H1 (cell line): ENCODE results near the gene PGBD5. TPM values are rescaled to one million over a fixed set of nuclear protein-coding genes. Genes with fewer than 3 reads are reported as not detected.

ENCODE experiments used
- CTCF ChIA-PET: fragments of 300-600 bp; sonication (Branson Sonifier 250); formaldehyde crosslinking; loops from one replicate; lab custom pipeline; 2021; ENCODE audit not compliant: partially characterized antibody; lab: Charles Lee
- POLR2A ChIA-PET: fragments of 300-600 bp; sonication (Branson Sonifier 250); formaldehyde crosslinking; loops from one replicate; lab custom pipeline; 2021; ENCODE audit warnings: inconsistent platforms; ENCODE audit not compliant: partially characterized antibody; lab: Charles Lee
- DNase-seq, 2 experiments: peaks; one replicate each; pipeline versions ENCODE4 v3.0.0 to v3.0.0-alpha.2; 2010 to 2022; ENCODE audit warnings: low spot score in 2 of 2, low read depth in 1 of 2, mixed read lengths in 1 of 2
- FAIRE-seq: peaks from 2 replicates; lab custom pipeline; 2011; peaks lifted over from hg19 to GRCh38; lab: Jason Lieb, UNC
- H2AFZ ChIP-seq: 2 replicates; pipeline ENCODE4 v1.8.1; 2012; ENCODE audit warnings: low read length, inconsistent platforms
- H2AK5ac ChIP-seq: 2 replicates; pipeline ENCODE4 v1.6.1; 2013; ENCODE audit warnings: low read depth, low read length
- H2BK120ac ChIP-seq: replicated peaks from 2 replicates; pipeline ENCODE3; 2013; ENCODE audit warnings: low read depth, low read length, inconsistent platforms
- H2BK12ac ChIP-seq: 2 replicates; pipeline ENCODE4 v1.6.1; 2013; ENCODE audit warnings: low read depth, low read length
- H2BK15ac ChIP-seq: 2 replicates; pipeline ENCODE4 v1.6.1; 2013; ENCODE audit warnings: low read length
- H2BK20ac ChIP-seq: 2 replicates; pipeline ENCODE4 v1.6.1; 2013; ENCODE audit warnings: low read length
- H2BK5ac ChIP-seq: 2 replicates; pipeline ENCODE4 v1.6.1; 2013; ENCODE audit warnings: low read depth, low read length
- H3K14ac ChIP-seq: 2 replicates; pipeline ENCODE4 v1.6.1; 2013; ENCODE audit warnings: inconsistent platforms; ENCODE audit not compliant: insufficient read length
- H3K18ac ChIP-seq: 2 replicates; pipeline ENCODE4 v1.6.1; 2013; ENCODE audit warnings: low read length; ENCODE audit errors: extremely low read depth
- H3K23ac ChIP-seq: 2 replicates; pipeline ENCODE4 v1.6.1; 2013; ENCODE audit warnings: inconsistent platforms; ENCODE audit not compliant: insufficient read length
- H3K23me2 ChIP-seq: 2 replicates; pipeline ENCODE4 v1.6.1; 2013; ENCODE audit warnings: low read depth, low read length
- H3K27ac ChIP-seq: 2 replicates; pipeline ENCODE4 v1.6.1; 2011; ENCODE audit warnings: low read depth, low read length, inconsistent platforms
- H3K27me3 ChIP-seq, 4 experiments: replicated peaks in 1 of 4; 1 replicate in 1 of 4; 2 replicates in 3 of 4; pipeline versions ENCODE4 v1.6.1 to v1.8.1; 2011 to 2013; ENCODE audit warnings: low read length in 3 of 4, mild to moderate bottlenecking in 3 of 4, inconsistent platforms in 2 of 4, mixed read lengths in 2 of 4, moderate library complexity in 1 of 4; ENCODE audit not compliant: control insufficient read depth in 3 of 4, insufficient read depth in 3 of 4; ENCODE audit errors: extremely low read depth in 1 of 4
- H3K36me3 ChIP-seq, 4 experiments: 2 replicates each; pipeline versions ENCODE4 v1.6.1 to v1.8.1; 2011 to 2013; ENCODE audit warnings: mild to moderate bottlenecking in 4 of 4, low read length in 3 of 4, moderate library complexity in 2 of 4, control low read depth in 1 of 4, inconsistent platforms in 1 of 4; ENCODE audit not compliant: insufficient read depth in 4 of 4, control insufficient read depth in 2 of 4
- H3K4ac ChIP-seq: replicated peaks from 2 replicates; pipeline ENCODE3; 2013; ENCODE audit warnings: low read length, low read depth, mixed read lengths, inconsistent platforms; ENCODE audit not compliant: insufficient read length
- H3K4me1 ChIP-seq, 4 experiments: replicated peaks in 1 of 4; 1 replicate in 1 of 4; 2 replicates in 3 of 4; pipeline versions ENCODE4 v1.6.1 to v1.8.1; 2011 to 2013; ENCODE audit warnings: low read length in 3 of 4, inconsistent platforms in 2 of 4, mixed read lengths in 1 of 4; ENCODE audit not compliant: insufficient read depth in 4 of 4, control insufficient read depth in 3 of 4
- H3K4me2 ChIP-seq, 2 experiments: 2 replicates each; pipeline versions ENCODE4 v1.6.1 to v1.8.1; 2011 to 2013; ENCODE audit warnings: low read depth in 2 of 2, low read length in 2 of 2, control low read depth in 1 of 2, inconsistent platforms in 1 of 2, mild to moderate bottlenecking in 1 of 2; ENCODE audit not compliant: insufficient read depth in 1 of 2
- H3K4me3 ChIP-seq, 4 experiments: fragments of 200-600, 300-600 bp in 1 of 4; sonication (generic), shearing (Covaris generic), sonication (Bioruptor Twin) in 1 of 4; 2 replicates each; pipeline versions ENCODE4 v1.5.1 to v1.8.1; 2011 to 2016; ENCODE audit warnings: low read length in 4 of 4, low read depth in 3 of 4, control low read depth in 2 of 4, inconsistent platforms in 2 of 4, mild to moderate bottlenecking in 2 of 4, mixed read lengths in 1 of 4, moderate library complexity in 1 of 4; ENCODE audit not compliant: insufficient read depth in 2 of 4; ENCODE audit errors: extremely low read depth in 1 of 4
- H3K56ac ChIP-seq: replicated peaks from 2 replicates; pipeline ENCODE3; 2013; ENCODE audit warnings: low read depth, mild to moderate bottlenecking, mixed read lengths, low read length, inconsistent platforms; ENCODE audit not compliant: insufficient read length
- H3K79me1 ChIP-seq: 2 replicates; pipeline ENCODE4 v1.6.1; 2013; ENCODE audit warnings: low read depth, low read length, control low read depth
- H3K79me2 ChIP-seq, 2 experiments: 2 replicates each; pipeline versions ENCODE4 v1.6.1 to v1.8.1; 2012 to 2013; ENCODE audit warnings: low read length in 2 of 2, mild to moderate bottlenecking in 2 of 2, inconsistent platforms in 1 of 2; ENCODE audit not compliant: insufficient read depth in 2 of 2, control insufficient read depth in 1 of 2
- H3K9ac ChIP-seq, 4 experiments: replicated peaks in 1 of 4; 1 replicate in 1 of 4; 2 replicates in 3 of 4; pipeline versions ENCODE4 v1.6.1 to v1.8.1; 2011 to 2013; ENCODE audit warnings: low read depth in 3 of 4, low read length in 3 of 4, control low read depth in 2 of 4, mild to moderate bottlenecking in 2 of 4, moderate library complexity in 2 of 4, inconsistent platforms in 1 of 4; ENCODE audit errors: extremely low read depth in 1 of 4
- H3K9me3 ChIP-seq, 2 experiments: 2 replicates each; pipeline versions ENCODE4 v1.6.1 to v1.8.1; 2012 to 2013; ENCODE audit warnings: mild to moderate bottlenecking in 2 of 2, moderate library complexity in 2 of 2, control low read depth in 1 of 2, inconsistent platforms in 1 of 2, low read depth in 1 of 2, low read length in 1 of 2, mixed read lengths in 1 of 2; ENCODE audit not compliant: insufficient read depth in 2 of 2
- H4K20me1 ChIP-seq, 2 experiments: replicated peaks in 1 of 2; 2 replicates each; pipeline versions ENCODE3 to v1.8.1; 2011 to 2013; ENCODE audit warnings: inconsistent platforms in 2 of 2, low read length in 2 of 2, mild to moderate bottlenecking in 1 of 2; ENCODE audit not compliant: insufficient read depth in 2 of 2, control insufficient read depth in 1 of 2
- H4K5ac ChIP-seq: 2 replicates; pipeline ENCODE4 v1.6.1; 2013; ENCODE audit warnings: low read length, low read depth, mixed read lengths, inconsistent platforms; ENCODE audit not compliant: insufficient read length
- H4K8ac ChIP-seq: 2 replicates; pipeline ENCODE4 v1.8.0; 2013; ENCODE audit warnings: mild to moderate bottlenecking, moderate library complexity, low read length, inconsistent platforms; ENCODE audit not compliant: insufficient read depth; ENCODE audit errors: extremely low read depth
- H4K91ac ChIP-seq: replicated peaks from 2 replicates; pipeline ENCODE3; 2013; ENCODE audit warnings: low read length, mixed read lengths, inconsistent platforms; ENCODE audit not compliant: insufficient read length
- BACH1 ChIP-seq: IDR thresholded peaks from 2 replicates; pipeline ENCODE4 v1.6.1; 2012; ENCODE audit warnings: low read length, improper control_type of control experiment
- CBX5 ChIP-seq: fragments of 300-800, 300-1000 bp; sonication (generic); IDR thresholded peaks from 2 replicates; pipeline ENCODE4 v1.7.1; 2016; ENCODE audit warnings: antibody characterized with exemption, low read length, low read depth
- HDAC6 ChIP-seq: IDR thresholded peaks from one replicate; pipeline ENCODE4 v1.7.1; 2012; ENCODE audit warnings: low read depth, mild to moderate bottlenecking, inconsistent platforms, low read length, moderate library complexity
- MAFK ChIP-seq: IDR thresholded peaks from 2 replicates; pipeline ENCODE4 v1.6.1; 2012; ENCODE audit warnings: low read depth, mild to moderate bottlenecking, improper control_type of control experiment, low read length
- NRF1 ChIP-seq: IDR thresholded peaks from 2 replicates; pipeline ENCODE4 v1.6.1; 2011; ENCODE audit warnings: mild to moderate bottlenecking, low read depth, low read length, improper control_type of control experiment
- PHF8 ChIP-seq: fragments of 200-600 bp; sonication (generic); conservative IDR thresholded peaks from 2 replicates; pipeline ENCODE4 v1.7.1; 2012; ENCODE audit warnings: low read depth, mild to moderate bottlenecking, inconsistent platforms, low read length, moderate library complexity
- RAD21 ChIP-seq, 2 experiments: IDR thresholded peaks in 1 of 2; conservative IDR thresholded peaks in 1 of 2; 2 replicates each; pipeline ENCODE4 v1.6.1; 2011; ENCODE audit warnings: low read depth in 2 of 2, low read length in 2 of 2, improper control_type of control experiment in 1 of 2, inconsistent platforms in 1 of 2, mild to moderate bottlenecking in 1 of 2, moderate library complexity in 1 of 2
- SP4 ChIP-seq: IDR thresholded peaks from 2 replicates; pipeline ENCODE4 v1.6.1; 2012; ENCODE audit warnings: low read length, inconsistent platforms
- SRF ChIP-seq: IDR thresholded peaks from 2 replicates; pipeline ENCODE4 v1.6.1; 2011; ENCODE audit warnings: mild to moderate bottlenecking, low read depth, low read length, moderate library complexity
- SUZ12 ChIP-seq: fragments of 200-600 bp; sonication (generic); IDR thresholded peaks from 2 replicates; pipeline ENCODE4 v1.6.1; 2012; ENCODE audit warnings: mild to moderate bottlenecking, inconsistent platforms, low read length, moderate library complexity, mixed read lengths
- TAF7 ChIP-seq: optimal IDR thresholded peaks from 2 replicates; pipeline ENCODE3; 2011; ENCODE audit warnings: low read depth, mild to moderate bottlenecking, inconsistent platforms, low read length, moderate library complexity, borderline replicate concordance
- WGBS, 2 experiments: shearing (Covaris generic) in 1 of 2; methylation state at CpG; one replicate each; pipeline versions ENCODE4 v1.1.6 to v1.1.7; 2013 to 2015; ENCODE audit warnings: low lambda C conversion rate in 2 of 2, mixed read lengths in 2 of 2, inconsistent platforms in 1 of 2, low coverage in 1 of 2, missing lambda C conversion rate in 1 of 2; ENCODE audit not compliant: insufficient replicate concordance in 2 of 2, insufficient coverage in 1 of 2, insufficient read length in 1 of 2; ENCODE audit errors: extremely low coverage in 1 of 2, missing lambda C conversion rate in 1 of 2; 5-methylcytosine and 5-hydroxymethylcytosine counted together
- polyA plus RNA-seq, 7 experiments: library from polyadenylated mRNA; depleted of rRNA in 3 of 7; stranded (reverse) in 5 of 7; unstranded in 2 of 7; fragments of >200 nt in 5 of 7; fragments of 200-250 nt in 2 of 7; gene quantifications; 1 replicate in 5 of 7; 2 replicates in 1 of 7; 4 replicates in 1 of 7; pipeline versions ENCODE4 v1.2.1 to v1.2.3, GENCODE V29; 2011 to 2013; ENCODE audit warnings: missing spikeins in 2 of 7, mixed read lengths in 2 of 7
- total RNA-seq: library from RNA; stranded (reverse); fragmentation: NEBNext Ultra II Directional; extraction: Animal tissue kit (Norgen Biotek cat#: 25700); gene quantifications from 2 replicates; pipeline ENCODE4 v1.2.1, GENCODE V29; 2021
- TF ChIP-seq, protein P1 (sequence below): IDR thresholded peaks from 2 replicates; pipeline ENCODE4 v1.6.1; 2011; ENCODE audit warnings: low read length, improper control_type of control experiment

Gene PGBD5
- total and polyA plus RNA-seq, 2 of the 8 experiments (the other 6 are each of a cell fraction or from before 2014, with no cell fraction given) = 16.3 to 18.4 TPM

DNA sequence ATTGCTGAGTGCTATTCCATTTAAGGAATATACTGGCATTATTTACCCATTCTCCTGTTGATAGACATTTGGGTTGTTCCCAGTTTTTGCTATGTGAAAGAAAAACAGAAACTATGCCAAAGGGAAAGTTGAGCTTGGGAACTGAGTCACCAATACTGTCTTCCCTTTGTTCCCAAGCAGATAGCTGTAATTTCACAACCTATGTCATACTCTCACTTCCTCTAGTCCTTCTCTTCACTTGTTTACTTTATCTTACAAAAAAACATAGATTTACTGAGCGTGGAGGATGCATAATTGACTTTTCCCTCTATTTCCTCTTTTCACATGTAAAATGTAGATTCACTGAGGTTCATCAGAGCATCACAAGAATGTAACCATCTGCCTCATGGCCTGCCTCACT is 32.4 kb upstream of the PGBD5 start:
- WGBS, 2 experiments = 56% methylated on average over 1 of the region's 1 CpG; no CpG with 5 or more reads in 1 of the 2 experiments
- H3K9ac ChIP-seq = no peak overlapping the region
- TF ChIP-seq CBX5 (no peak), PHF8 (no peak), SUZ12 (no peak), SRF (no peak), NRF1 (no peak), MAFK (no peak), SP4 (no peak), TAF7 (no peak), HDAC6 (no peak), RAD21 (IDR thresholded peaks at IDR 0.05 in 1 of 2, conservative IDR thresholded peaks at IDR 0.05 in 1 of 2; ENCODE audit: low read depth in 2 of 2, low read length in 2 of 2) (no peak), BACH1 (no peak)
- TF ChIP-seq, protein P1, sequence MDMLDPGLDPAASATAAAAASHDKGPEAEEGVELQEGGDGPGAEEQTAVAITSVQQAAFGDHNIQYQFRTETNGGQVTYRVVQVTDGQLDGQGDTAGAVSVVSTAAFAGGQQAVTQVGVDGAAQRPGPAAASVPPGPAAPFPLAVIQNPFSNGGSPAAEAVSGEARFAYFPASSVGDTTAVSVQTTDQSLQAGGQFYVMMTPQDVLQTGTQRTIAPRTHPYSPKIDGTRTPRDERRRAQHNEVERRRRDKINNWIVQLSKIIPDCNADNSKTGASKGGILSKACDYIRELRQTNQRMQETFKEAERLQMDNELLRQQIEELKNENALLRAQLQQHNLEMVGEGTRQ = no peak

More for the DNA sequence above, 32.4 kb upstream of the PGBD5 start:
- Histone ChIP-seq H4K5ac (no peak overlapping the region), H3K18ac (no peak overlapping the region), H2BK20ac (no peak overlapping the region), H3K23me2 (no peaks in the 10 kb centered on the region), H2BK120ac (no peak overlapping the region), H3K79me2 (no peaks in the 10 kb centered on the region), H2BK12ac (no peak overlapping the region), H3K4me2 (no peak overlapping the region), H2AFZ (peak overlapping the region; percentile 35; the same call in 1 of the 2 replicates), H4K8ac (no peak overlapping the region), H3K4me1 (no peaks in the 10 kb centered on the region), H4K20me1 (no peaks in the 10 kb centered on the region), H3K36me3 (no peaks in the 10 kb centered on the region), H2AK5ac (no peak overlapping the region), H4K91ac (no peak overlapping the region), H2BK15ac (no peak overlapping the region), H3K23ac (no peak overlapping the region), H3K4ac (no peak overlapping the region), H2BK5ac (no peak overlapping the region), H3K9me3 (no peaks in the 10 kb centered on the region), H3K4me3 (no peak overlapping the region), H3K27me3 (no peaks in the 10 kb centered on the region), H3K27ac (no peak overlapping the region), H3K14ac (no peak overlapping the region), H3K56ac (no peak overlapping the region), H3K79me1 (no peaks in the 10 kb centered on the region; the same call in 1 of the 2 replicates)
- ChIA-PET CTCF (interaction anchor here (2.3 kb wide), 1 partner anchor 17 kb away, joined by 4 read pairs; no protein-coding TSS in a partner anchor), POLR2A (interaction anchor here (0.6 to 0.7 kb wide), 2 partner anchors 20 to 584 kb away, joined by 3 read pairs; no protein-coding TSS in a partner anchor)
- DNase-seq = no peak
- FAIRE-seq = no peak
